H9 (cell line): Measurements from ENCODE around the gene LMTK2. TPM values are rescaled to one million over a fixed set of nuclear protein-coding genes. Genes with fewer than 3 reads are reported as not detected.
A peak's percentile ranks its signal among the peaks of the same experiment; 100 is the strongest.

ENCODE experiments used
- DNase-seq: peaks from one replicate; pipeline ENCODE4 v3.0.0-alpha.2; 2017
- H2AFZ ChIP-seq: one replicate; pipeline ENCODE4 v1.6.1; 2013; ENCODE audit warnings: mild to moderate bottlenecking, low read length, control low read depth, moderate library complexity
- H2AK5ac ChIP-seq: 2 replicates; pipeline ENCODE4 v1.6.1; 2013; ENCODE audit warnings: low read length, control low read depth, mixed read lengths; ENCODE audit not compliant: insufficient read length
- H2BK120ac ChIP-seq: one replicate; pipeline ENCODE4 v1.6.1; 2013; ENCODE audit warnings: low read depth, mild to moderate bottlenecking, low read length, control low read depth, inconsistent platforms; ENCODE audit not compliant: poor library complexity, severe bottlenecking
- H2BK12ac ChIP-seq: 2 replicates; pipeline ENCODE4 v1.6.1; 2013; ENCODE audit warnings: low read length, control low read depth, mixed read lengths, low read depth; ENCODE audit not compliant: insufficient read length
- H2BK15ac ChIP-seq: 2 replicates; pipeline ENCODE4 v1.6.1; 2013; ENCODE audit warnings: low read depth, low read length, control low read depth
- H2BK20ac ChIP-seq: one replicate; pipeline ENCODE4 v1.6.1; 2013; ENCODE audit warnings: low read depth, mild to moderate bottlenecking, low read length, control low read depth, inconsistent platforms; ENCODE audit not compliant: poor library complexity, severe bottlenecking
- H2BK5ac ChIP-seq: 2 replicates; pipeline ENCODE4 v1.6.1; 2013; ENCODE audit warnings: low read length, control low read depth, mixed read lengths; ENCODE audit not compliant: insufficient read length
- H3K14ac ChIP-seq: 2 replicates; pipeline ENCODE4 v1.6.1; 2013; ENCODE audit warnings: low read length, control low read depth; ENCODE audit not compliant: insufficient read depth
- H3K18ac ChIP-seq: 2 replicates; pipeline ENCODE4 v1.6.1; 2013; ENCODE audit warnings: low read depth, mild to moderate bottlenecking, mixed read lengths, low read length, control low read depth; ENCODE audit not compliant: insufficient read length
- H3K23ac ChIP-seq: 2 replicates; pipeline ENCODE4 v1.6.1; 2013; ENCODE audit warnings: low read length, control low read depth, mixed read lengths, low read depth; ENCODE audit not compliant: insufficient read length
- H3K23me2 ChIP-seq: 2 replicates; pipeline ENCODE4 v1.6.1; 2013; ENCODE audit warnings: low read depth, mild to moderate bottlenecking, mixed read lengths, low read length, control low read depth; ENCODE audit not compliant: insufficient read length, poor library complexity, severe bottlenecking
- H3K27ac ChIP-seq: 2 replicates; pipeline ENCODE4 v1.5.1; 2013; ENCODE audit warnings: low read length, control low read depth, mixed read lengths, low read depth; ENCODE audit not compliant: insufficient read length
- H3K27me3 ChIP-seq: 2 replicates; pipeline ENCODE4 v1.6.1; 2013; ENCODE audit warnings: low read length, control low read depth, inconsistent platforms; ENCODE audit not compliant: insufficient read depth
- H3K4ac ChIP-seq: 2 replicates; pipeline ENCODE4 v1.6.1; 2013; ENCODE audit warnings: low read depth, mild to moderate bottlenecking, control low read depth, inconsistent platforms, low read length, moderate library complexity
- H3K4me1 ChIP-seq: 2 replicates; pipeline ENCODE4 v1.6.1; 2013; ENCODE audit warnings: low read length, control low read depth, inconsistent platforms; ENCODE audit not compliant: insufficient read depth
- H3K4me2 ChIP-seq: 2 replicates; pipeline ENCODE4 v1.6.1; 2013; ENCODE audit warnings: low read length, control low read depth, mixed read lengths; ENCODE audit not compliant: insufficient read length, insufficient read depth
- H3K56ac ChIP-seq: 2 replicates; pipeline ENCODE4 v1.6.1; 2013; ENCODE audit warnings: low read depth, mild to moderate bottlenecking, mixed read lengths, low read length, control low read depth; ENCODE audit not compliant: insufficient read length
- H3K79me1 ChIP-seq: 2 replicates; pipeline ENCODE4 v1.6.1; 2013; ENCODE audit warnings: low read depth, mild to moderate bottlenecking, moderate library complexity, low read length, control low read depth, inconsistent platforms; ENCODE audit not compliant: insufficient read depth, poor library complexity, severe bottlenecking
- H3K79me2 ChIP-seq: 2 replicates; pipeline ENCODE4 v1.6.1; 2013; ENCODE audit warnings: low read length, control low read depth, inconsistent platforms; ENCODE audit not compliant: insufficient read depth
- H3K9ac ChIP-seq: 2 replicates; pipeline ENCODE4 v1.6.1; 2013; ENCODE audit warnings: low read length, control low read depth, mixed read lengths; ENCODE audit not compliant: insufficient read length; ENCODE audit errors: extremely low read depth
- H3K9me3 ChIP-seq: one replicate; pipeline ENCODE4 v1.6.1; 2013; ENCODE audit warnings: low read depth, low read length, inconsistent platforms; ENCODE audit not compliant: control insufficient read depth
- H3T11ph ChIP-seq: one replicate; pipeline ENCODE4 v1.6.1; 2013; ENCODE audit warnings: mild to moderate bottlenecking, low read length, control low read depth, inconsistent platforms
- H4K20me1 ChIP-seq: one replicate; pipeline ENCODE4 v1.6.1; 2013; ENCODE audit not compliant: control insufficient read depth, insufficient read length, insufficient read depth
- H4K5ac ChIP-seq: 2 replicates; pipeline ENCODE4 v1.6.1; 2013; ENCODE audit warnings: low read depth, mild to moderate bottlenecking, mixed read lengths, low read length, control low read depth; ENCODE audit not compliant: insufficient read length
- H4K8ac ChIP-seq: replicated peaks from 2 replicates; pipeline ENCODE4 v1.6.1; 2013; ENCODE audit warnings: low read length, control low read depth, mixed read lengths, low read depth; ENCODE audit not compliant: insufficient read length
- H4K91ac ChIP-seq: 2 replicates; pipeline ENCODE4 v1.6.1; 2013; ENCODE audit warnings: low read depth, mild to moderate bottlenecking, moderate library complexity, mixed read lengths, low read length, control low read depth; ENCODE audit not compliant: insufficient read length
- H3K27ac Mint-ChIP-seq, 3 experiments: 2 replicates in 2 of 3; 3 replicates in 1 of 3; pipeline ENCODE4 v1.8.0; 2020 to 2021; ENCODE audit warnings: mixed read lengths in 3 of 3, mild to moderate bottlenecking in 1 of 3, moderate library complexity in 1 of 3
- H3K27me3 Mint-ChIP-seq: 2 replicates; pipeline ENCODE4 v1.8.0; 2021; ENCODE audit warnings: low read depth, mild to moderate bottlenecking, moderate library complexity, mixed read lengths
- H3K36me3 Mint-ChIP-seq, 3 experiments: 2 replicates in 2 of 3; 3 replicates in 1 of 3; pipeline ENCODE4 v1.8.0; 2020 to 2021; ENCODE audit warnings: low read depth in 3 of 3, mixed read lengths in 3 of 3; ENCODE audit not compliant: insufficient read depth in 1 of 3
- H3K4me1 Mint-ChIP-seq, 2 experiments: 2 replicates each; pipeline ENCODE4 v1.8.0; 2020; ENCODE audit warnings: mixed read lengths in 2 of 2
- H3K4me3 Mint-ChIP-seq, 2 experiments: 2 replicates in 1 of 2; 3 replicates in 1 of 2; pipeline ENCODE4 v1.8.0; 2020 to 2021; ENCODE audit warnings: mild to moderate bottlenecking in 2 of 2, mixed read lengths in 2 of 2, moderate library complexity in 1 of 2
- H3K9me3 Mint-ChIP-seq, 2 experiments: 2 replicates in 1 of 2; 3 replicates in 1 of 2; pipeline ENCODE4 v1.8.0; 2020; ENCODE audit warnings: mild to moderate bottlenecking in 2 of 2, mixed read lengths in 2 of 2, moderate library complexity in 1 of 2
- WGBS: extraction: QIAGEN DNeasy Blood & Tissue Kit; methylation state at CpG from one replicate; pipeline ENCODE4 v1.1.7; 2013; ENCODE audit warnings: missing lambda C conversion rate, low lambda C conversion rate, mixed read lengths; ENCODE audit not compliant: insufficient read length; ENCODE audit errors: extremely low coverage; 5-methylcytosine and 5-hydroxymethylcytosine counted together
- total RNA-seq: library from RNA; stranded (reverse); gene quantifications from 2 replicates; pipeline ENCODE4 v1.2.1, GENCODE V29; 2021
- TF ChIP-seq, protein P1 (sequence below): fragments of 200-600 bp; sonication (generic); conservative IDR thresholded peaks from 3 replicates; pipeline ENCODE4 v1.8.0; 2021; ENCODE audit warnings: antibody characterized with exemption, mild to moderate bottlenecking

LMTK2 gene
- total RNA-seq, 1 experiment from 2014 or later = 24.9 TPM

DNA sequence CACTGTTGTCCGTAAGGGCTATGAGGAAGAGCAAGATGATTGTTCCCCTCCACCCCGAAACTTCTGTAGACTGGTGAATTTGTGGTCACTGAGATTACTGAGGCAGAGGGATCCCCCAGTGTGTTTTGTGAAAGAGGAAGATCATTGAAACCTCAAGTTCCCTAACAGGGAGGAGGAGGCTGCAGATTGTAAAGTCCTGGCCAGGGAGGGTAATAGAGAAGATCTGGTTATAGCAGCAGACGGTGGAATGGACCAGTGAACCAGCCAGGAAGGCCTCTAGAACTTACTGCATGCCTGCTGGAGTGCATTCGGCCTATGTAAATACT, 31.1 kb downstream of the LMTK2 start:
- H2BK5ac ChIP-seq = no peak overlapping the region
- Mint-ChIP-seq H3K9me3 (no peaks in the 10 kb centered on the region), H3K4me1 (peaks cover 44 to 45% of the 10 kb centered on the region in 2 experiments), H3K27me3 (no peaks in the 10 kb centered on the region), H3K36me3 (peaks cover 11 to 39% (median 33%) of the 10 kb centered on the region in 3 experiments; a peak in 6 of 7 replicates), H3K27ac (peak overlapping the region in 2 of 3 experiments; percentile 30 to 49; a peak in 3 of 7 replicates), H3K4me3 (no peak overlapping the region)
- H4K5ac ChIP-seq = no peak overlapping the region
- H3K27me3 ChIP-seq = no peaks in the 10 kb centered on the region
- no peak overlapping the region for H2AFZ ChIP-seq
- no peak overlapping the region for H2BK120ac ChIP-seq
- H3K9ac ChIP-seq = no peak overlapping the region
- no peak overlapping the region for H4K91ac ChIP-seq
- H3K23ac ChIP-seq = no peak overlapping the region
- no peaks in the 10 kb centered on the region for H3K4me1 ChIP-seq
- H2AK5ac ChIP-seq = no peak overlapping the region
- no peak overlapping the region for H2BK15ac ChIP-seq
- H4K20me1 ChIP-seq = no peaks in the 10 kb centered on the region
- no peak overlapping the region for H2BK12ac ChIP-seq
- H2BK20ac ChIP-seq = no peak overlapping the region
- H3T11ph ChIP-seq = no peak overlapping the region
- TF ChIP-seq, protein P1, sequence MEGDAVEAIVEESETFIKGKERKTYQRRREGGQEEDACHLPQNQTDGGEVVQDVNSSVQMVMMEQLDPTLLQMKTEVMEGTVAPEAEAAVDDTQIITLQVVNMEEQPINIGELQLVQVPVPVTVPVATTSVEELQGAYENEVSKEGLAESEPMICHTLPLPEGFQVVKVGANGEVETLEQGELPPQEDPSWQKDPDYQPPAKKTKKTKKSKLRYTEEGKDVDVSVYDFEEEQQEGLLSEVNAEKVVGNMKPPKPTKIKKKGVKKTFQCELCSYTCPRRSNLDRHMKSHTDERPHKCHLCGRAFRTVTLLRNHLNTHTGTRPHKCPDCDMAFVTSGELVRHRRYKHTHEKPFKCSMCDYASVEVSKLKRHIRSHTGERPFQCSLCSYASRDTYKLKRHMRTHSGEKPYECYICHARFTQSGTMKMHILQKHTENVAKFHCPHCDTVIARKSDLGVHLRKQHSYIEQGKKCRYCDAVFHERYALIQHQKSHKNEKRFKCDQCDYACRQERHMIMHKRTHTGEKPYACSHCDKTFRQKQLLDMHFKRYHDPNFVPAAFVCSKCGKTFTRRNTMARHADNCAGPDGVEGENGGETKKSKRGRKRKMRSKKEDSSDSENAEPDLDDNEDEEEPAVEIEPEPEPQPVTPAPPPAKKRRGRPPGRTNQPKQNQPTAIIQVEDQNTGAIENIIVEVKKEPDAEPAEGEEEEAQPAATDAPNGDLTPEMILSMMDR = no peak
- no peak overlapping the region for H3K27ac ChIP-seq
- H3K4ac ChIP-seq = no peak overlapping the region
- peaks cover 4% of the 10 kb centered on the region; the same call in 1 of the 2 replicates for H3K79me2 ChIP-seq
- H3K56ac ChIP-seq = no peak overlapping the region
- no peaks in the 10 kb centered on the region for H3K23me2 ChIP-seq
- H4K8ac ChIP-seq = no peak overlapping the region
- no peak overlapping the region for H3K18ac ChIP-seq
- H3K14ac ChIP-seq = no peak overlapping the region
- WGBS = no CpG with 5 or more reads among the region's 4 CpGs
- no peak for DNase-seq
- no peak overlapping the region for H3K4me2 ChIP-seq
- no peaks in the 10 kb centered on the region for H3K9me3 ChIP-seq
- no peaks in the 10 kb centered on the region for H3K79me1 ChIP-seq
